ENCODE data around the gene FMN1. TPM values are rescaled to one million over a fixed set of nuclear protein-coding genes. Genes with fewer than 3 reads are reported as not detected.
A peak's percentile ranks its signal among the peaks of the same experiment; 100 is the strongest.

Gene FMN1
- total and polyA plus RNA-seq, 2 of the 13 experiments (the other 11 are each of a cell fraction or from before 2014, with no cell fraction given): 0.20 to 0.60 TPM

GRCh38 chr15:32852771-32853170 lies 341.7 kb downstream of the FMN1 start (continued):
- TF ChIP-seq HNF4A (CRISPR knock-in tag; IDR thresholded peaks at IDR 0.05) (peak; percentile 48), STAT6 (CRISPR knock-in tag; IDR thresholded peaks at IDR 0.05; ENCODE audit: borderline replicate concordance) (no peak), ZFP36L1 (CRISPR knock-in tag; IDR thresholded peaks at IDR 0.05) (no peak), ZNF331 (CRISPR knock-in tag; IDR thresholded peaks at IDR 0.05) (no peak), ZNF546 (CRISPR knock-in tag; conservative IDR thresholded peaks at IDR 0.05) (no peak), HMG20B (CRISPR knock-in tag; conservative IDR thresholded peaks at IDR 0.05) (peak; percentile 61; the same call in 1 of the 2 replicates), ZNF646 (CRISPR knock-in tag; IDR thresholded peaks at IDR 0.05) (no peak), E2F1 (CRISPR knock-in tag; IDR thresholded peaks at IDR 0.05) (no peak), ZNF629 (CRISPR knock-in tag; conservative IDR thresholded peaks at IDR 0.05) (no peak), FOXP4 (CRISPR knock-in tag; IDR thresholded peaks at IDR 0.05) (peak; percentile 76), THAP9 (CRISPR knock-in tag; IDR thresholded peaks at IDR 0.05; ENCODE audit: borderline replicate concordance) (no peak), POGK (CRISPR knock-in tag; conservative IDR thresholded peaks at IDR 0.05) (no peak)

Data from HepG2 (cell line).